AG09319 (cell line): ENCODE results near the gene ADAMTSL3.

Experiments
- DNase-seq: peaks from one replicate; pipeline ENCODE4 v3.0.0-alpha.2; 2010; ENCODE audit warnings: low read depth; ENCODE audit errors: extremely low read depth
- CTCF ChIP-seq: IDR thresholded peaks from 2 replicates; pipeline ENCODE4 v1.5.1; 2011; ENCODE audit warnings: low read depth, mild to moderate bottlenecking, inconsistent platforms, low read length, moderate library complexity

Gene ADAMTSL3

DNA sequence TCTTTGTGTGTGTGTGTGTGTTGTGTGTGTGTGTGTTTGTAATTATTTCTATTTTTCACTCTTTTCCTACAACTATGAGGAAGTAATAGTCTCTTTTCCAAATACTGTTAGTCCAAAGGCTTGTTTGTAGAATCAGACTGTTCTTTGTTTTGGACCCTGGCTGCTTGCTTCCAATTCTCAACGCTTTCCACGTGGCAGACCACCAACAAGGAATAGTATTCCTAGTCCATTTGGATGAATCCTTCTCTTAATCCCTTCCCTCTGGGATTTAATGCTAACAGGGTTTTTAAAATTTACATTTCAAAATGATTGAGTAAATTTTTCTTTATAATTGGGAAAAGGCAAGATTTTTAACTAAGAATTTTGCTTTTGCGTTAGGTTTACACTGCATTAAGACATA lies 62.7 kb downstream of the ADAMTSL3 start:
- TF ChIP-seq CTCF: no peak

GRCh38 chr15:83717010-83717409 lies 63.1 kb downstream of the ADAMTSL3 start:
- TF ChIP-seq CTCF: no peak
- DNase-seq: no peak

More for the DNA sequence above, 62.7 kb downstream of the ADAMTSL3 start:
- DNase-seq: no peak

GRCh38 chr15:83720468-83720867 lies 66.5 kb downstream of the ADAMTSL3 start:
- TF ChIP-seq CTCF: no peak
- no peak for DNase-seq

GRCh38 chr15:83721031-83721430 lies 67.1 kb downstream of the ADAMTSL3 start:
- no peak for DNase-seq
- no peak for TF ChIP-seq CTCF

DNA sequence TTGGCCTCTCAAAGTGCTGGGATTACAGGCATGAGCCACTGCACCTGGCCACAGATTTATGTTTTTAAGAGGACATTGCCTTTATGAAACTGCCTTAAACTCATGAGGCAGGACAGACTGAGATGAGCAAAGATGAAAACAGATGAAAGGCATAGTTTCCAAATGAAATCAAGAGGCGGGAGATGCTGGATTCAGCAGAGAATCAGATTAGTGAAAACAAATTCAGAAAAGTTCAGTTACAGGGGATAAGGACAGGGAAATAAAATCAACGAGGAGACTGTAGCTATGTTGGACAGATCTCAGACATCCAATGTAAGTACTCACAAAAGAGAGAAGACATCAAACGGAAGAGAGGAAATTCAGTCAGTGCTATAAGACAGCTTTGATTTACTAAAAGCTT lies 68.1 kb downstream of the ADAMTSL3 start:
- TF ChIP-seq CTCF: no peak
- no peak for DNase-seq

DNA sequence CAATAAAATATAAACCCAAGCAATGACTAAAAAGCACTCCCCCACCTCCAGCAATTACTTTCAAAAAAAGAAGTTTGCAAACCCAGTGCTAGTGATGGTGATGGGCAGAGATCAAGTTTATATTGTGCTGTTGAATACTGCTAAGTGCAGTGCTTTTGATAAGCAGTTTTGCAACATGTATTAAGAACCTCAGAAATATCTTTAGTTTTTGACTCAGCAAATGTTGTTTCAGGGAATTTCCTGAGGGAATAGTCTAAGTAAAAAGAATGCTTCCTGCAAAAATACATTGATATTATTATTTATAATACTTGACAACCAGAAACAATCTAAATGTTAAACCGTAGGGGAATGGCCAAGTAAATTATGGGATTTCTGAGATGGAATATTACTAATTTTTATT lies 69.3 kb downstream of the ADAMTSL3 start:
- DNase-seq: no peak
- TF ChIP-seq CTCF: no peak

DNA sequence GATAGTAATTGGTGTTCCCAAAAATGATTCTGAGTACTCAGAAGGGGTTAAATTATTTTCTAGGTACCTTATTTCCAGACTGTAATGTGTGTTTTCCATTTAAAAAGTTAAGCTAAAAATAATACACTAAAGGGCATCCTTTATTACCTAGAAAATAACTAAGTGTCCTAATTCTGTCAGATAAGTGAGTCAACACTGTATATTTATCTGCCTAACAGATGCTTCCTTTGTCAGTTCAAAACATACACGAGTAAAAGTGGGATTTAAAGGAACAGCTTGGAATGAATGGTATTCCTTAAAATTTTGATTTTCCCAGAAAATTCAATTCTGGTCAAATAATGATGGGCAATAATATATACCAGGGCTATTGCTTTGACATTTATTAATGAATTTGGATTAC lies 78.3 kb downstream of the ADAMTSL3 start:
- no peak for DNase-seq
- no peak for TF ChIP-seq CTCF
